HEK293 (cell line): ENCODE data around the gene RYR2.
A peak's percentile ranks its signal among the peaks of the same experiment; 100 is the strongest.

Experiments used
- HOXC10 ChIP-seq: sonication (generic); formaldehyde crosslinking; IDR thresholded peaks from 2 replicates; pipeline ENCODE4 v1.8.1; 2023; ENCODE audit warnings: mild to moderate bottlenecking, missing genetic modification reagents
- IKZF3 ChIP-seq: fragments of 450-650 bp; IDR thresholded peaks from 2 replicates; pipeline ENCODE4 v1.5.0; 2018; ENCODE audit warnings: missing biosample characterization, mild to moderate bottlenecking, missing genetic modification characterization, moderate library complexity
- REPIN1 ChIP-seq: fragments of 450-650 bp; formaldehyde crosslinking; IDR thresholded peaks from 2 replicates; pipeline ENCODE4 v1.5.1; 2017; ENCODE audit warnings: missing biosample characterization, missing genetic modification characterization, low read depth
- SCRT1 ChIP-seq: fragments of 450-650 bp; formaldehyde crosslinking; IDR thresholded peaks from 2 replicates; pipeline ENCODE4 v1.5.1; 2016; ENCODE audit warnings: missing biosample characterization, missing genetic modification characterization, borderline replicate concordance
- SCRT2 ChIP-seq: fragments of 450-650 bp; formaldehyde crosslinking; IDR thresholded peaks from 2 replicates; pipeline ENCODE4 v1.5.1; 2016; ENCODE audit warnings: missing biosample characterization, missing genetic modification characterization
- SETDB1 ChIP-seq: IDR thresholded peaks from one replicate; pipeline ENCODE4 v1.6.1; 2017; ENCODE audit warnings: mild to moderate bottlenecking, low read length, moderate library complexity, mixed read lengths; ENCODE audit not compliant: insufficient read length
- SP2 ChIP-seq: fragments of 450-650 bp; formaldehyde crosslinking; IDR thresholded peaks from 2 replicates; pipeline ENCODE4 v1.5.1; 2016; ENCODE audit warnings: missing biosample characterization, missing genetic modification characterization
- YY2 ChIP-seq: fragments of 450-650 bp; formaldehyde crosslinking; IDR thresholded peaks from 2 replicates; pipeline ENCODE4 v1.5.1; 2016; ENCODE audit warnings: missing biosample characterization, missing genetic modification characterization
- ZBTB17 ChIP-seq: fragments of 450-650 bp; formaldehyde crosslinking; IDR thresholded peaks from 2 replicates; pipeline ENCODE4 v1.5.1; 2016; ENCODE audit warnings: missing biosample characterization, missing genetic modification characterization
- ZIC2 ChIP-seq: fragments of 450-650 bp; formaldehyde crosslinking; IDR thresholded peaks from 2 replicates; pipeline ENCODE4 v1.5.1; 2016; ENCODE audit warnings: missing biosample characterization, missing genetic modification characterization
- ZNF133 ChIP-seq: fragments of 450-650 bp; formaldehyde crosslinking; IDR thresholded peaks from 2 replicates; pipeline ENCODE4 v1.5.1; 2016; ENCODE audit warnings: missing biosample characterization, missing genetic modification characterization
- ZNF24 ChIP-seq: fragments of 450-650 bp; formaldehyde crosslinking; IDR thresholded peaks from 2 replicates; pipeline ENCODE4 v1.5.1; 2016; ENCODE audit warnings: missing biosample characterization, missing genetic modification characterization
- ZNF266 ChIP-seq: fragments of 450-650 bp; formaldehyde crosslinking; IDR thresholded peaks from 2 replicates; pipeline ENCODE4 v1.5.1; 2016; ENCODE audit warnings: missing biosample characterization, missing genetic modification characterization, low read depth
- ZNF311 ChIP-seq: fragments of 450-650 bp; formaldehyde crosslinking; IDR thresholded peaks from 2 replicates; pipeline ENCODE4 v1.5.1; 2017; ENCODE audit warnings: missing biosample characterization, missing genetic modification characterization, borderline replicate concordance
- ZNF518A ChIP-seq: fragments of 450-650 bp; formaldehyde crosslinking; conservative IDR thresholded peaks from 2 replicates; pipeline ENCODE4 v1.5.1; 2016; ENCODE audit warnings: low read depth, missing biosample characterization, missing genetic modification characterization
- ZNF558 ChIP-seq: fragments of 450-650 bp; formaldehyde crosslinking; IDR thresholded peaks from 2 replicates; pipeline ENCODE4 v1.5.1; 2016; ENCODE audit warnings: missing biosample characterization, missing genetic modification characterization
- ZNF610 ChIP-seq: fragments of 450-650 bp; formaldehyde crosslinking; IDR thresholded peaks from 2 replicates; pipeline ENCODE4 v1.5.1; 2016; ENCODE audit warnings: missing biosample characterization, missing genetic modification characterization, borderline replicate concordance
- ZNF621 ChIP-seq: fragments of 450-650 bp; formaldehyde crosslinking; IDR thresholded peaks from 2 replicates; pipeline ENCODE4 v1.5.1; 2017; ENCODE audit warnings: missing biosample characterization, missing genetic modification characterization
- ZNF660 ChIP-seq: fragments of 450-650 bp; IDR thresholded peaks from 2 replicates; pipeline ENCODE4 v1.5.1; 2018; ENCODE audit warnings: missing biosample characterization, mild to moderate bottlenecking, missing genetic modification characterization
- ZNF664 ChIP-seq: fragments of 450-650 bp; formaldehyde crosslinking; IDR thresholded peaks from 2 replicates; pipeline ENCODE4 v1.5.1; 2016; ENCODE audit warnings: missing biosample characterization, missing genetic modification characterization
- ZNF776 ChIP-seq: fragments of 450-650 bp; formaldehyde crosslinking; IDR thresholded peaks from 2 replicates; pipeline ENCODE4 v1.5.0; 2017; ENCODE audit warnings: missing biosample characterization, missing genetic modification characterization, borderline replicate concordance
- ZNF792 ChIP-seq: fragments of 450-650 bp; formaldehyde crosslinking; IDR thresholded peaks from 2 replicates; pipeline ENCODE4 v1.5.1; 2016; ENCODE audit warnings: missing biosample characterization, missing genetic modification characterization
- ZSCAN23 ChIP-seq: fragments of 450-650 bp; formaldehyde crosslinking; IDR thresholded peaks from 2 replicates; pipeline ENCODE4 v1.5.1; 2016; ENCODE audit warnings: missing biosample characterization, missing genetic modification characterization
- TF ChIP-seq, protein P1 (sequence below): fragments of 450-650 bp; formaldehyde crosslinking; IDR thresholded peaks from 2 replicates; pipeline ENCODE4 v1.5.1; 2016; ENCODE audit warnings: missing biosample characterization, missing genetic modification characterization
- TF ChIP-seq, protein P2 (sequence below): fragments of 450-650 bp; formaldehyde crosslinking; IDR thresholded peaks from 2 replicates; pipeline ENCODE4 v1.5.1; 2016; ENCODE audit warnings: missing biosample characterization, missing genetic modification characterization
- TF ChIP-seq, protein P3 (sequence below): fragments of 450-650 bp; IDR thresholded peaks from 2 replicates; pipeline ENCODE4 v1.5.1; 2018; ENCODE audit warnings: missing biosample characterization, mild to moderate bottlenecking, missing genetic modification characterization
- TF ChIP-seq, protein P4 (sequence below): sonication (generic); formaldehyde crosslinking; IDR thresholded peaks from 2 replicates; pipeline ENCODE4 v1.8.1; 2022; ENCODE audit warnings: mild to moderate bottlenecking, moderate library complexity, missing genetic modification reagents

Gene RYR2

GRCh38 chr1:237152506-237153335 lies 110.7 kb downstream of the RYR2 start (continued):
- TF ChIP-seq HOXC10 (CRISPR knock-in tag) (no peak), ZNF266 (tag by site-specific recombination) (no peak; the same call in 1 of the 2 replicates), ZNF610 (tag by site-specific recombination) (no peak), ZNF660 (tag by site-specific recombination) (peak; percentile 27; the same call in 1 of the 2 replicates), ZNF558 (tag by site-specific recombination) (no peak), SCRT2 (peak; percentile 74), YY2 (0 out of 2 replicates have a peak, but pooled peaks have one; percentile 48), ZNF24 (peak; percentile 77), ZNF311 (tag by site-specific recombination) (no peak), ZNF133 (no peak), ZIC2 (tag by site-specific recombination) (no peak), ZNF664 (tag by site-specific recombination) (no peak), IKZF3 (tag by site-specific recombination) (0 out of 2 replicates have a peak, but pooled peaks have one; percentile 34), ZNF792 (tag by site-specific recombination) (no peak), ZNF776 (tag by site-specific recombination) (no peak), ZNF518A (tag by site-specific recombination) (peak; percentile 48), SCRT1 (tag by site-specific recombination) (no peak), REPIN1 (0 out of 2 replicates have a peak, but pooled peaks have one; percentile 19), SETDB1 (no peak), ZSCAN23 (tag by site-specific recombination) (no peak), SP2 (no peak), ZBTB17 (tag by site-specific recombination) (peak; percentile 50; the same call in 1 of the 2 replicates), ZNF621 (tag by site-specific recombination) (no peak)
- TF ChIP-seq, protein P1, sequence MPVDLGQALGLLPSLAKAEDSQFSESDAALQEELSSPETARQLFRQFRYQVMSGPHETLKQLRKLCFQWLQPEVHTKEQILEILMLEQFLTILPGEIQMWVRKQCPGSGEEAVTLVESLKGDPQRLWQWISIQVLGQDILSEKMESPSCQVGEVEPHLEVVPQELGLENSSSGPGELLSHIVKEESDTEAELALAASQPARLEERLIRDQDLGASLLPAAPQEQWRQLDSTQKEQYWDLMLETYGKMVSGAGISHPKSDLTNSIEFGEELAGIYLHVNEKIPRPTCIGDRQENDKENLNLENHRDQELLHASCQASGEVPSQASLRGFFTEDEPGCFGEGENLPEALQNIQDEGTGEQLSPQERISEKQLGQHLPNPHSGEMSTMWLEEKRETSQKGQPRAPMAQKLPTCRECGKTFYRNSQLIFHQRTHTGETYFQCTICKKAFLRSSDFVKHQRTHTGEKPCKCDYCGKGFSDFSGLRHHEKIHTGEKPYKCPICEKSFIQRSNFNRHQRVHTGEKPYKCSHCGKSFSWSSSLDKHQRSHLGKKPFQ (tag by site-specific recombination) = no peak
- TF ChIP-seq, protein P2, sequence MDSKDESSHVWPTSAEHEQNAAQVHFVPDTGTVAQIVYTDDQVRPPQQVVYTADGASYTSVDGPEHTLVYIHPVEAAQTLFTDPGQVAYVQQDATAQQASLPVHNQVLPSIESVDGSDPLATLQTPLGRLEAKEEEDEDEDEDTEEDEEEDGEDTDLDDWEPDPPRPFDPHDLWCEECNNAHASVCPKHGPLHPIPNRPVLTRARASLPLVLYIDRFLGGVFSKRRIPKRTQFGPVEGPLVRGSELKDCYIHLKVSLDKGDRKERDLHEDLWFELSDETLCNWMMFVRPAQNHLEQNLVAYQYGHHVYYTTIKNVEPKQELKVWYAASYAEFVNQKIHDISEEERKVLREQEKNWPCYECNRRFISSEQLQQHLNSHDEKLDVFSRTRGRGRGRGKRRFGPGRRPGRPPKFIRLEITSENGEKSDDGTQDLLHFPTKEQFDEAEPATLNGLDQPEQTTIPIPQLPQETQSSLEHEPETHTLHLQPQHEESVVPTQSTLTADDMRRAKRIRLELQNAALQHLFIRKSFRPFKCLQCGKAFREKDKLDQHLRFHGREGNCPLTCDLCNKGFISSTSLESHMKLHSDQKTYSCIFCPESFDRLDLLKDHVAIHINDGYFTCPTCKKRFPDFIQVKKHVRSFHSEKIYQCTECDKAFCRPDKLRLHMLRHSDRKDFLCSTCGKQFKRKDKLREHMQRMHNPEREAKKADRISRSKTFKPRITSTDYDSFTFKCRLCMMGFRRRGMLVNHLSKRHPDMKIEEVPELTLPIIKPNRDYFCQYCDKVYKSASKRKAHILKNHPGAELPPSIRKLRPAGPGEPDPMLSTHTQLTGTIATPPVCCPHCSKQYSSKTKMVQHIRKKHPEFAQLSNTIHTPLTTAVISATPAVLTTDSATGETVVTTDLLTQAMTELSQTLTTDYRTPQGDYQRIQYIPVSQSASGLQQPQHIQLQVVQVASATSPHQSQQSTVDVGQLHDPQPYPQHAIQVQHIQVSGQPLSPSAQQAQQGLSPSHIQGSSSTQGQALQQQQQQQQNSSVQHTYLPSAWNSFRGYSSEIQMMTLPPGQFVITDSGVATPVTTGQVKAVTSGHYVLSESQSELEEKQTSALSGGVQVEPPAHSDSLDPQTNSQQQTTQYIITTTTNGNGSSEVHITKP (tag by site-specific recombination) = peak; percentile 47
- TF ChIP-seq, protein P3, sequence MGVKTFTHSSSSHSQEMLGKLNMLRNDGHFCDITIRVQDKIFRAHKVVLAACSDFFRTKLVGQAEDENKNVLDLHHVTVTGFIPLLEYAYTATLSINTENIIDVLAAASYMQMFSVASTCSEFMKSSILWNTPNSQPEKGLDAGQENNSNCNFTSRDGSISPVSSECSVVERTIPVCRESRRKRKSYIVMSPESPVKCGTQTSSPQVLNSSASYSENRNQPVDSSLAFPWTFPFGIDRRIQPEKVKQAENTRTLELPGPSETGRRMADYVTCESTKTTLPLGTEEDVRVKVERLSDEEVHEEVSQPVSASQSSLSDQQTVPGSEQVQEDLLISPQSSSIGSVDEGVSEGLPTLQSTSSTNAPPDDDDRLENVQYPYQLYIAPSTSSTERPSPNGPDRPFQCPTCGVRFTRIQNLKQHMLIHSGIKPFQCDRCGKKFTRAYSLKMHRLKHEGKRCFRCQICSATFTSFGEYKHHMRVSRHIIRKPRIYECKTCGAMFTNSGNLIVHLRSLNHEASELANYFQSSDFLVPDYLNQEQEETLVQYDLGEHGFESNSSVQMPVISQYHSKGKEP (tag by site-specific recombination) = peak; percentile 33; the same call in 1 of the 2 replicates
- TF ChIP-seq, protein P4, sequence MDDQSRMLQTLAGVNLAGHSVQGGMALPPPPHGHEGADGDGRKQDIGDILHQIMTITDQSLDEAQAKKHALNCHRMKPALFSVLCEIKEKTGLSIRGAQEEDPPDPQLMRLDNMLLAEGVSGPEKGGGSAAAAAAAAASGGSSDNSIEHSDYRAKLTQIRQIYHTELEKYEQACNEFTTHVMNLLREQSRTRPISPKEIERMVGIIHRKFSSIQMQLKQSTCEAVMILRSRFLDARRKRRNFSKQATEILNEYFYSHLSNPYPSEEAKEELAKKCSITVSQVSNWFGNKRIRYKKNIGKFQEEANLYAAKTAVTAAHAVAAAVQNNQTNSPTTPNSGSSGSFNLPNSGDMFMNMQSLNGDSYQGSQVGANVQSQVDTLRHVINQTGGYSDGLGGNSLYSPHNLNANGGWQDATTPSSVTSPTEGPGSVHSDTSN = no peak
